Keratinocyte (primary cell): ENCODE data around the gene HAUS8. TPM values are rescaled to one million over a fixed set of nuclear protein-coding genes. Genes with fewer than 3 reads are reported as not detected.
A peak's percentile ranks its signal among the peaks of the same experiment; 100 is the strongest.

Experiments
- DNase-seq: peaks from one replicate; pipeline ENCODE4 v3.0.0-alpha.2; 2011; ENCODE audit warnings: low read depth, missing footprints, low spot score
- FAIRE-seq: peaks from 2 replicates; lab custom pipeline; 2011; peaks lifted over from hg19 to GRCh38; lab: Jason Lieb, UNC
- H2AFZ ChIP-seq: 2 replicates; pipeline ENCODE4 v1.6.0; 2012; ENCODE audit warnings: low read length, control low read depth, inconsistent platforms; ENCODE audit not compliant: control insufficient read depth
- H3K27ac ChIP-seq: 2 replicates; pipeline ENCODE4 v1.5.1; 2011; ENCODE audit warnings: low read length; ENCODE audit not compliant: control insufficient read depth, insufficient read depth
- H3K27me3 ChIP-seq: 3 replicates; pipeline ENCODE4 v1.6.0; 2011; ENCODE audit warnings: low read length; ENCODE audit not compliant: control insufficient read depth, insufficient read depth; ENCODE audit errors: extremely low read depth
- H3K36me3 ChIP-seq, 2 experiments: 2 replicates in 1 of 2; 3 replicates in 1 of 2; pipeline ENCODE4 v1.5.1; 2011; ENCODE audit warnings: low read length in 2 of 2, mild to moderate bottlenecking in 1 of 2; ENCODE audit not compliant: control insufficient read depth in 2 of 2, insufficient read depth in 2 of 2; ENCODE audit errors: extremely low read depth in 1 of 2
- H3K4me1 ChIP-seq: 3 replicates; pipeline ENCODE4 v1.5.1; 2011; ENCODE audit warnings: low read length; ENCODE audit not compliant: control insufficient read depth, insufficient read depth; ENCODE audit errors: extremely low read depth
- H3K4me2 ChIP-seq: 3 replicates; pipeline ENCODE4 v1.6.0; 2011; ENCODE audit warnings: low read depth, low read length; ENCODE audit not compliant: control insufficient read depth, insufficient read depth; ENCODE audit errors: extremely low read depth
- H3K4me3 ChIP-seq, 3 experiments: fragments of 200-600 bp in 1 of 3; sonication (generic) in 1 of 3; 2 replicates in 2 of 3; 3 replicates in 1 of 3; pipeline ENCODE4 v1.5.1; 2011 to 2016; ENCODE audit warnings: low read length in 3 of 3, mild to moderate bottlenecking in 3 of 3, control low read depth in 2 of 3, inconsistent platforms in 1 of 3, low read depth in 1 of 3, mixed read lengths in 1 of 3, mixed run types in 1 of 3, moderate library complexity in 1 of 3; ENCODE audit not compliant: control insufficient read depth in 2 of 3, insufficient read depth in 2 of 3; ENCODE audit errors: extremely low read depth in 1 of 3
- H3K79me2 ChIP-seq: 2 replicates; pipeline ENCODE4 v1.6.0; 2012; ENCODE audit warnings: low read length; ENCODE audit not compliant: control insufficient read depth, insufficient read depth
- H3K9ac ChIP-seq: 3 replicates; pipeline ENCODE4 v1.6.0; 2011; ENCODE audit warnings: low read length; ENCODE audit not compliant: control insufficient read depth, insufficient read depth; ENCODE audit errors: extremely low read depth
- H3K9me1 ChIP-seq: 3 replicates; pipeline ENCODE4 v1.6.0; 2011; ENCODE audit warnings: low read length; ENCODE audit not compliant: control insufficient read depth, insufficient read depth; ENCODE audit errors: extremely low read depth
- H3K9me3 ChIP-seq: 2 replicates; pipeline ENCODE4 v1.5.1; 2012; ENCODE audit warnings: low read depth, low read length; ENCODE audit not compliant: control insufficient read depth
- H4K20me1 ChIP-seq: 3 replicates; pipeline ENCODE4 v1.6.0; 2011; ENCODE audit warnings: low read length; ENCODE audit not compliant: control insufficient read depth, insufficient read depth; ENCODE audit errors: extremely low read depth
- EZH2 ChIP-seq: IDR thresholded peaks from one replicate; pipeline ENCODE4 v1.6.1; 2012; ENCODE audit warnings: inconsistent platforms, mild to moderate bottlenecking, low read length, moderate library complexity
- dilution Hi-C: fragments of 300-500 bp; cut with MboI; formaldehyde crosslinking; loops from one replicate; pipeline ENCODE4 v1.7.0; 2020; ENCODE audit warnings: low sequenced_read_pairs; ENCODE audit not compliant: extremely low pct_ligation_motif_present
- polyA plus RNA-seq, 5 experiments: library from polyadenylated mRNA; depleted of rRNA in 3 of 5; stranded (reverse) in 3 of 5; stranded (forward) in 1 of 5; unstranded in 1 of 5; fragments of >200 nt; gene quantifications; 1 replicate in 1 of 5; 2 replicates in 3 of 5; 3 replicates in 1 of 5; pipeline versions ENCODE4 v1.2.1 to v1.2.3, GENCODE V29; 2011 to 2012; ENCODE audit warnings: missing spikeins in 2 of 5, low read depth in 1 of 5, low replicate concordance in 1 of 5
- TF ChIP-seq, protein P1 (sequence below), 3 experiments: IDR thresholded peaks in 1 of 3; conservative IDR thresholded peaks in 1 of 3; optimal IDR thresholded peaks in 1 of 3; 2 replicates in 2 of 3; 3 replicates in 1 of 3; pipeline versions ENCODE3 to v1.5.1; 2011; ENCODE audit warnings: low read length in 3 of 3, mild to moderate bottlenecking in 3 of 3, moderate library complexity in 2 of 3, control low read depth in 1 of 3, inconsistent platforms in 1 of 3; ENCODE audit not compliant: insufficient read depth in 2 of 3; ENCODE audit errors: extremely low read depth in 1 of 3

HAUS8 gene
- polyA plus RNA-seq, 1 donor (not counting 4 experiments of a cell fraction or from before 2014, with no cell fraction given), result 8.1 TPM

DNA sequence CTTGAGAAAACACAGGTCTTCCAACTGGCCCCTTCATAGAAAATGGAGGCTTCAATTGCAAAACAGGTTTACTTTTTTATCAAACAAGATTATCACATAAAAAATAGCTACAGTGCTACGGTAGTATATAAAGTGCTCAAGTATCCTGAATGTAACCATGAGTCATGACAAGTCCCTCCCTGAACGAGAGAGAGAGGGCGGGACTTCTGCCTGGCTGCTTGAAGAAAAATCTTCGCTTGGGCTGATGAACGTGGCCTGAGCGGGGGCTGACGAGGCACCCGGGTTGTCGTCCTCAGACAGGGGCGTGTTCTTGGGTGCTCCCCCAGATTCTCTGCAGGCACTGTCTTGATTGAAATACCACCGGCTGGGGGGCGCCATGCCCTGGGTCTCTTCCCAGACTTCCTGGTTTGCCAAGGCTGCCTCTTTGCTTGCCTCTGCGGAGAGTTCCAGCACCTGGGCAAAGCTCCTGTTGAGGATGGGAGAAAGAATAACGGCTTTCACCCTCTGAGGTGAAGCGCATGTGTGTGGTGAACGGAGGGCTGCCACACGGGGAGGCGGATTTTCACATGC lies 25.5 kb downstream of the HAUS8 start:
- FAIRE-seq (peak; percentile 84), DNase-seq (peak; percentile 15)
- Histone ChIP-seq H3K9ac (peak overlapping the region; percentile 18), H3K27ac (peak overlapping the region; percentile 6), H3K4me3 (no peak overlapping the region), H3K9me1 (no peaks in the 10 kb centered on the region), H3K36me3 (peaks cover 2 to 9% of the 10 kb centered on the region in 2 experiments), H4K20me1 (no peaks in the 10 kb centered on the region), H3K27me3 (no peaks in the 10 kb centered on the region), H3K4me1 (peaks cover 7% of the 10 kb centered on the region), H3K4me2 (peak overlapping the region; percentile 35), H3K79me2 (no peaks in the 10 kb centered on the region), H3K9me3 (no peaks in the 10 kb centered on the region), H2AFZ (peak overlapping the region; percentile 80)
- dilution Hi-C loops, result no loop called here
- TF ChIP-seq, protein P1, sequence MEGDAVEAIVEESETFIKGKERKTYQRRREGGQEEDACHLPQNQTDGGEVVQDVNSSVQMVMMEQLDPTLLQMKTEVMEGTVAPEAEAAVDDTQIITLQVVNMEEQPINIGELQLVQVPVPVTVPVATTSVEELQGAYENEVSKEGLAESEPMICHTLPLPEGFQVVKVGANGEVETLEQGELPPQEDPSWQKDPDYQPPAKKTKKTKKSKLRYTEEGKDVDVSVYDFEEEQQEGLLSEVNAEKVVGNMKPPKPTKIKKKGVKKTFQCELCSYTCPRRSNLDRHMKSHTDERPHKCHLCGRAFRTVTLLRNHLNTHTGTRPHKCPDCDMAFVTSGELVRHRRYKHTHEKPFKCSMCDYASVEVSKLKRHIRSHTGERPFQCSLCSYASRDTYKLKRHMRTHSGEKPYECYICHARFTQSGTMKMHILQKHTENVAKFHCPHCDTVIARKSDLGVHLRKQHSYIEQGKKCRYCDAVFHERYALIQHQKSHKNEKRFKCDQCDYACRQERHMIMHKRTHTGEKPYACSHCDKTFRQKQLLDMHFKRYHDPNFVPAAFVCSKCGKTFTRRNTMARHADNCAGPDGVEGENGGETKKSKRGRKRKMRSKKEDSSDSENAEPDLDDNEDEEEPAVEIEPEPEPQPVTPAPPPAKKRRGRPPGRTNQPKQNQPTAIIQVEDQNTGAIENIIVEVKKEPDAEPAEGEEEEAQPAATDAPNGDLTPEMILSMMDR (optimal IDR thresholded peaks at IDR 0.05 in 1 of 3, IDR thresholded peaks at IDR 0.05 in 1 of 3, conservative IDR thresholded peaks at IDR 0.05 in 1 of 3; ENCODE audit: extremely low read depth in 1 of 3, insufficient read depth in 2 of 3, low read length in 3 of 3), result no peak
- TF ChIP-seq EZH2, result no peak

DNA sequence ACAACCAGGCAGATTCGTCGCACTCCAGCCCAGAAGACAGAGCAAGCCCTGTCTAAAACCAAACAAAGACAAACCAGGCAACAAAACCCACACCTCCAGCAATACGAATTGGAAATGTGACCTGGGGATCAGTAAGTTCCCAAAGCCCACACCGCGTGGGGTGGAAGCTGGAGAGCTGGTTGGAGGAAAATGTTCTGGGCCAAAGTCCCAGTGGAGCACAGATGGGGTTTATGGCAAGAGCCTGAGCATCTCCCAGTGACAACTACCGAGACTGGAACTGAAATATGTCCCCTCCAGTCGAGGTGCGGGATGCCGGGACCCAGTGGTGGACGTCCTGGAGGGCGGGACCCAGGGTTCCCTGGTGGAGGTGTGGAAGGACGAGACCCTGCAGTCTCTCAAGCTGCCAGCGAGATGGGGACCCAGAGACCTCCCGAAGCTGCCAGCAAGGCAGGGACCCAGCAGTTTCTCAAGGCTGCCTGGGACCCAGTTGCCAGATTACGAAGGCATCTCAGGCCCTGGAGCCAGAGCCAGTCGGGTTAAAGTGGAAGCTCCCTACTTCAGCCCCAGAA lies 26.3 kb downstream of the HAUS8 start:
- Histone ChIP-seq H3K9ac (no peak overlapping the region), H3K79me2 (no peaks in the 10 kb centered on the region), H3K9me3 (no peaks in the 10 kb centered on the region), H4K20me1 (no peaks in the 10 kb centered on the region), H3K4me1 (peaks cover 7% of the 10 kb centered on the region), H3K27ac (no peak overlapping the region), H3K4me3 (no peak overlapping the region), H3K27me3 (no peaks in the 10 kb centered on the region), H2AFZ (no peak overlapping the region), H3K4me2 (no peak overlapping the region), H3K36me3 (peaks cover 2 to 9% of the 10 kb centered on the region in 2 experiments), H3K9me1 (no peaks in the 10 kb centered on the region)
- dilution Hi-C loops, result no loop called here
- TF ChIP-seq, protein P1 (optimal IDR thresholded peaks at IDR 0.05 in 1 of 3, IDR thresholded peaks at IDR 0.05 in 1 of 3, conservative IDR thresholded peaks at IDR 0.05 in 1 of 3; ENCODE audit: extremely low read depth in 1 of 3, insufficient read depth in 2 of 3, low read length in 3 of 3), result no peak
- no peak for TF ChIP-seq EZH2
- FAIRE-seq (no peak), DNase-seq (no peak)
